KOPT-K1 (cell line): Measurements from ENCODE around the gene ARL10.
A peak's percentile ranks its signal among the peaks of the same experiment; 100 is the strongest.

Experiments used
- H3K27ac ChIP-seq: fragments of 200-600 bp; sonication (generic); 2 replicates; pipeline ENCODE4 v1.5.1; 2016; ENCODE audit warnings: antibody characterized with exemption, mild to moderate bottlenecking, low read depth, low read length; ENCODE audit not compliant: poor library complexity, severe bottlenecking
- H3K36me3 ChIP-seq: fragments of 200-600 bp; sonication (generic); 2 replicates; pipeline ENCODE4 v1.5.1; 2017; ENCODE audit warnings: antibody characterized with exemption, mild to moderate bottlenecking, low read length, moderate library complexity; ENCODE audit not compliant: insufficient read depth
- H3K9me3 ChIP-seq: fragments of 200-600 bp; sonication (generic); 2 replicates; pipeline ENCODE4 v1.5.1; 2017; ENCODE audit warnings: antibody characterized with exemption, low read length, mild to moderate bottlenecking; ENCODE audit not compliant: insufficient read depth, poor library complexity, severe bottlenecking

Gene ARL10, protein sequence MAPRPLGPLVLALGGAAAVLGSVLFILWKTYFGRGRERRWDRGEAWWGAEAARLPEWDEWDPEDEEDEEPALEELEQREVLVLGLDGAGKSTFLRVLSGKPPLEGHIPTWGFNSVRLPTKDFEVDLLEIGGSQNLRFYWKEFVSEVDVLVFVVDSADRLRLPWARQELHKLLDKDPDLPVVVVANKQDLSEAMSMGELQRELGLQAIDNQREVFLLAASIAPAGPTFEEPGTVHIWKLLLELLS

DNA sequence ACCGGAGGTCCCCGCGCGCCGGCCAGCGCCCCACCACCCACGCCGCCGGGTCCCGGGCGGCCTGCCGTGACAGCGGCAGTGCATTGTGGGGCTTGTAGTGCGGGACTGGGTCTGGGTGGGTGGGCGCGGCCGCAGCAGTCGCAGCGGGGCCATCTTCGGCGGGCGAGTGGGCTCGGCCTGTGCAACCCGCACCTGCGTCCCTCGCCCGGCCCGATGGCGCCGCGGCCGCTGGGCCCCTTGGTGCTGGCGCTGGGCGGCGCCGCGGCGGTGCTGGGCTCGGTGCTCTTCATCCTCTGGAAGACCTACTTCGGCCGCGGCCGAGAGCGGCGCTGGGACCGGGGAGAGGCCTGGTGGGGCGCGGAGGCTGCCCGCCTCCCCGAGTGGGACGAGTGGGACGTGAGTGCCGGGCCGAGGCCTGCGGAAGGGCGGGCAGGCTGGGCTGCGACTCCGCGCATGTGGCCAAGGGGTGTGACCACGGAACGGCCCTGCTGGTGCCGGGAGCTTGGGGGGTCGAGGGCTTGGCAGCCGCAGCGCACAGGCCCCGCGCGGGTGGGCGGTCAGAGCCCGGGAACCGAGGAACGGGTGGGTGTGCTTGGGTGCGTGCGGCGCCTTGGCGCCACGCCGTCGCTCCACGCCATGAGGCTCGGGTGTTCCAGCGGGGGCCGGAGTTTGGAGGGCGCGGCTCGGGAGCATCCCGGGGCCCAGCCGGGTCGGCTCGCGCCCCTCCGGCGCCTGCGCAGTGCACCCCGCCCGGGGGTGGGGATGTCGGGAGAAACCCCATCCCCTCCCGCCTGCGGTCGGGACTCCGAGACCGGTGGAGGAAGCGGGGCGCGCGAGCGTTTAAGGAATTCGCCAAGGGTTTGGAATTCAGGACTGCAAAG lies at the start of gene ARL10:
Gene ARL10 (plus strand): TSS at position 137 of the 881 bp plus-strand sequence. CDS start 77 bp downstream, at position 214.
- H3K36me3 ChIP-seq: no peaks in the 10 kb centered on the region
- H3K9me3 ChIP-seq: no peaks in the 10 kb centered on the region
- peak within 1 kb of the TSS; percentile 43 for H3K27ac ChIP-seq

DNA sequence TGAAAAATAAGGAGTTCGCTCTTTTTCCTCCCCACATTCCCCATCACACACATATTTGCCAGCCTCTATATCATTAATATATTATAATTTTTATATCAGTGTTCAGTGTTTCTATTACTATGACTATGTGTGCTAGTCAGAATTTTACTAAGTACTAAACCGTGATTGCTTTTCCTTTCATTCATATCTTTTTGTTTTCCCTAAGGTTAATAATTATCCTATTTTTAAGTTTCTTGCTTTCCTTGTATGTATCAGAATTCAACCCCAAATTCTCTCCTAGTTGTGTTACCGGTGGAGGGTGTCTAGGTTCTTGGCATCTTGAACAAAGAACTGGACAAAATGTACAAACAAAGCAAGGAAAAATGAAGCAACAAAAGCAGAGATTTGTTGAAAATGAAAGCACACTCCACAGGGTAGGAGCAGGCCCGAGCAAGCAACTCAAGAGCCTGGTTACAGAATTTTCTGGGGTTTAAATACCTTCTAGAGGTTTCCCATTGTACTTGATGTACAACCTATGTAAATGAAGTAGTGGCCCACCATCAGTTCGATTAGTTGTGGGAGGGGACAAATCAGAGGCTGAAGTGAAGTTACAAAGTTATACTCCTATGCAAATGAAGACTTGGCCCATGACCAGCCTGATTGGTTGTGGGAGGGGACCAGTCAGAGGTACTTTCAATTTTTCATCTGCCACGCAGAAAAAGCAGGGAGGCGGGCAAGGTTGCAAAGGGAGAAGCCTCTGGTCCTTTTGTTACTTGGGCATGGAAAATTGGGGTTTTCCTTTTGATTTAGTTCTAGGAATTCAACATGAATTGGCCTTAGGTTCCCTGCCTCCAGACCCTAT lies 47.5 kb upstream of the ARL10 start:
- H3K36me3 ChIP-seq: peaks cover 29% of the 10 kb centered on the region

DNA sequence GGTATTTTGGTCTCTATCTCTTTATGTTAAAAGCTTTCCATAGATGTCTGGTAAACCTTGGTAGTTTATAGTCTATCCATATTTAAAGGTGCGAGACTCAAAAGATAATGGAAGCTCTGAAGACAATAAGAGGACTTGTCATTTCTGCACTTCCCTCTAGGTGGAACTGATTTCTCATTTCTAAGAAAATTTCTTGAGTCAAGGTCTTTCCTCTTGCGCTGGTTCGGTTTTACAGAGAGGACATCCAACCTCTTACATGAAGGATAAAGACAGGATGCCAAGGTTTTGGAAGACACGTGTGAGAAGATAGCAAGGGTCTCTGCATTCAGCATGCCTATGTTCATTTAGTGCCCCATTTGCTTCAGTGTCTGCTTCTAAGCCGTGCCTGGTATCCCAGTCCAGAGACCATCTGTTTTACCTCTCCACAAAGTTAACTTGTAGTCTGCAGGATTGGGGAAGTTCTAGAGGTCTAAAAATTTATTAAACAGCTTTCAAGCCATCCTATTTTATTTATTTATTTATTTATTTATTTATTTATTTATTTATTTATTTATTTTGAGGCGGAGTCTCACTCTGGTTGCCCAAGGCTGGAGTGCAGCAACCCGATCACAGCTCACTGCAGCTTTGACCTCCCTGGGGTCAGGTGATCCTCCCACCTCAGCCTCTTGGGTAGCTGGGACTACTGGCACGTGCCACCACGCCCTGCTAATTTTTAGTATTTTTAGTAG lies 45.3 kb upstream of the ARL10 start:
- Histone ChIP-seq H3K27ac (no peak overlapping the region), H3K9me3 (no peaks in the 10 kb centered on the region), H3K36me3 (peaks cover 36% of the 10 kb centered on the region)

More for the DNA sequence above, 47.5 kb upstream of the ARL10 start:
- no peak overlapping the region for H3K27ac ChIP-seq
- H3K9me3 ChIP-seq: no peaks in the 10 kb centered on the region

DNA sequence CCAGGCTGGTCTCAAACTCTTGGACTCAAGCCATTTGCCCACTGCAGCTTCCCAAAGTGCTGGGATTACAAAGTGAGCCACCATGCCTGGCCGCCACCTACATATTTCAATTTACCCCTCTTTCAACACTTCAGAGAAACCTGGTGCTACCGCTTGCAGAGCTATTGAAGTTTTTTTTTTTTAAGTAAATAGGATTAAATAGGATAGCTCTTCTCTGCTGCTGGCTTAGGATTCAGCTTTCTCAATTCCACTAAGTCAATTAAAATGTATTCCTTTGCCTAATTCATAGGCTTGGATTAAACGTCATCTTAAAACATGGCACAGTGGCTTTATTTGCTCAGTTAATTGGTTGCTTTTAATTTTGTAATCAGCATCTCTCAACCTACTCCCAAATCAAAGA lies 44.7 kb upstream of the ARL10 start:
- no peaks in the 10 kb centered on the region for H3K9me3 ChIP-seq
- H3K27ac ChIP-seq: no peak overlapping the region
- H3K36me3 ChIP-seq: peaks cover 32% of the 10 kb centered on the region

- Histone ChIP-seq H3K36me3 (peaks cover 30% of the 10 kb centered on the region), H3K27ac (no peak overlapping the region), H3K9me3 (peaks cover 18% of the 10 kb centered on the region)
Measured at GRCh38 chr5:176334031-176334770, 31.1 kb upstream of the ARL10 start.

- peaks cover 18% of the 10 kb centered on the region for H3K9me3 ChIP-seq
- peaks cover 30% of the 10 kb centered on the region for H3K36me3 ChIP-seq
- no peak overlapping the region for H3K27ac ChIP-seq
Measured at GRCh38 chr5:176337913-176338312, 27.4 kb upstream of the ARL10 start.

GRCh38 chr5:176339304-176339703 lies 26.0 kb upstream of the ARL10 start:
- Histone ChIP-seq H3K9me3 (peaks cover 5% of the 10 kb centered on the region), H3K27ac (no peak overlapping the region), H3K36me3 (peaks cover 30% of the 10 kb centered on the region)

- no peaks in the 10 kb centered on the region for H3K9me3 ChIP-seq
- H3K36me3 ChIP-seq: peaks cover 46% of the 10 kb centered on the region
- H3K27ac ChIP-seq: no peak overlapping the region
Measured at GRCh38 chr5:176341325-176342157, 23.7 kb upstream of the ARL10 start.

DNA sequence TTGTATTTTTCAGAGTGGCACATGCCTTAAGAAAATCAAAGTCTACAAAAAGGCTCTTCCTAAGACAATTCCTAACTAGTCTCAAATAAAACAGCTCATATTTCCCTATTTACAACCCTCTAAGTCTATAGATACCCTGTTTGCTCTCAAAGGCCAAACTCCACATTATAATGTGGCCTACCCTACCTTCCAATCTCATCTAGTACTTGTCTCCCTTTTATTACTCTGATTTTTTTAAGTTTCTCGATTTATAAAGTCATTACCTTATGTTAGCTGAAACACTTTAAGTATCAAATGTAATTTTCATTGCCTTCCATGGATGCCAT lies 23.2 kb upstream of the ARL10 start:
- Histone ChIP-seq H3K9me3 (no peaks in the 10 kb centered on the region), H3K36me3 (peaks cover 46% of the 10 kb centered on the region), H3K27ac (no peak overlapping the region)

GRCh38 chr5:176342766-176343458 lies 22.4 kb upstream of the ARL10 start:
- Histone ChIP-seq H3K9me3 (no peaks in the 10 kb centered on the region), H3K36me3 (peaks cover 46% of the 10 kb centered on the region), H3K27ac (no peak overlapping the region)

GRCh38 chr5:176350416-176350815 lies 14.9 kb upstream of the ARL10 start:
- H3K36me3 ChIP-seq: peaks cover 100% of the 10 kb centered on the region

DNA sequence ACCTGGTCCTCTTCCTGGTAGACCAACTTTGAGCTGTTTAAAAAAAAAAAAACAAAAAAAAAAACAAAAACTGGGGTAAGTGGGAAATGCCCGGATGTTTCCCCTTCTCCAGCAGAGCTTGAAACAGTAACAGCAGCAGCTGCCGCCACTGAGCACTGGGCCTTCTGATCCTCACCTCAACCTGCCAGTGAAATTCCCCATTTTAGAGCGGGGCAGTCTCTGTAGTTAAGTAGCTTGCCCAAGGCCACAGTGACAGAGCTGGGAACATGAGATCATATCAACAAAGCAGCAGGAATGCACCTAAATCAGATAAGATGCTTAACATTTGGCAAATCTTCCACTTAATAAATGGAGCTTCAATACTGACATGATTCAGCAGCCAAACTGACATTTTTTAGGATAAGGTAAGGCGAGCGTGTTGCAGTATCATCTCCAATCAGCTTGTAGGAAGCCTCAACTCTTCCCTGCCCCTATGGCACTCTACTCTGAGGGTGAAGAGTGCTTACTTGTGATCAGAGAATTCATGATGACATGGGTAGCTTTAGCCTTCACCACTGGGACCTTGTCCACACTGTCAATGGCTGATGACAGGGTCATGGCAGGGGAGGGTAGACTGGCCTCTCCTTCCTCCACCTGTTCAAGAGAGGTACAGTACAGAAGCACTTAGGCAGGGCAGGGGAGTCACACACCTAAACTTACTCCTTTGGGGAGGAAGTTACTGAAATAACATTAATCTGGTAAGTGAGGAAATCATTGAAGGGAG lies 13.0 kb upstream of the ARL10 start:
- Histone ChIP-seq H3K9me3 (no peaks in the 10 kb centered on the region), H3K36me3 (peaks cover 100% of the 10 kb centered on the region), H3K27ac (no peak overlapping the region)

More at GRCh38 chr5:176350416-176350815, 14.9 kb upstream of the ARL10 start:
- Histone ChIP-seq H3K27ac (no peak overlapping the region), H3K9me3 (no peaks in the 10 kb centered on the region)
